ENCODE results near the gene AOC2. TPM values are rescaled to one million over a fixed set of nuclear protein-coding genes. Genes with fewer than 3 reads are reported as not detected.

The AOC2 gene
- total RNA-seq, 1 experiment from 2014 or later = 11.0 TPM

- no peak overlapping the region for H3K27ac Mint-ChIP-seq
- no peaks in the 10 kb centered on the region for H3K27me3 Mint-ChIP-seq (ENCODE audit: low read depth)
- peaks cover 47% of the 10 kb centered on the region for H3K36me3 Mint-ChIP-seq
- POLR2A ChIA-PET = interaction anchor here (0.5 to 1.4 kb wide), 3 partner anchors 12 to 152 kb away, joined by 3 read pairs; partner anchors contain the start of gene PSME3
- H3K4me3 Mint-ChIP-seq = no peak overlapping the region
- no peaks in the 10 kb centered on the region for H3K4me1 Mint-ChIP-seq
- ATAC-seq (no peak), DNase-seq (ENCODE audit: low spot score) (no peak)
- CTCF ChIA-PET = interaction anchor here (1.0 to 4.5 kb wide), 4 partner anchors 26 to 152 kb away, joined by 3 to 52 read pairs (median 9); partner anchors contain the start of gene RPL27
- no peak for TF ChIP-seq STAT6 (CRISPR knock-in tag; conservative IDR thresholded peaks at IDR 0.05; ENCODE audit: low read depth)
- no peak for TF ChIP-seq ZNF425 (CRISPR knock-in tag; conservative IDR thresholded peaks at IDR 0.05)
- no peak for TF ChIP-seq E2F4 (CRISPR knock-in tag; IDR thresholded peaks at IDR 0.05; ENCODE audit: borderline replicate concordance, low read depth)
- TF ChIP-seq ZNF121 (CRISPR knock-in tag; IDR thresholded peaks at IDR 0.05) = no peak
- no peak for TF ChIP-seq CREM (CRISPR knock-in tag; IDR thresholded peaks at IDR 0.05)
- TF ChIP-seq CREB1 (CRISPR knock-in tag; IDR thresholded peaks at IDR 0.05) = no peak
- no peak for TF ChIP-seq NR2C2 (CRISPR knock-in tag; IDR thresholded peaks at IDR 0.05)
- TF ChIP-seq RORB (CRISPR knock-in tag; IDR thresholded peaks at IDR 0.05) = no peak
- TF ChIP-seq ZNF532 (CRISPR knock-in tag; IDR thresholded peaks at IDR 0.05; ENCODE audit: borderline replicate concordance) = no peak
- TF ChIP-seq NR3C1 (CRISPR knock-in tag; conservative IDR thresholded peaks at IDR 0.05; ENCODE audit: low read depth) = no peak
- no peak for TF ChIP-seq ZNF671 (CRISPR knock-in tag; IDR thresholded peaks at IDR 0.05)
- TF ChIP-seq ERG (CRISPR knock-in tag; IDR thresholded peaks at IDR 0.05) = no peak
- no peak for TF ChIP-seq TEAD1 (CRISPR knock-in tag; IDR thresholded peaks at IDR 0.05)
- no peak for TF ChIP-seq TP53 (CRISPR knock-in tag; IDR thresholded peaks at IDR 0.05)
- no peak for TF ChIP-seq NFYB (CRISPR knock-in tag; conservative IDR thresholded peaks at IDR 0.05; ENCODE audit: low read depth)
- no peaks in the 10 kb centered on the region for H3K9me3 Mint-ChIP-seq
Observed at GRCh38 chr17:42845556-42845917, 1.2 kb downstream of the AOC2 start.
